Ovary (tissue), 9 donors: Measurements from ENCODE around the gene SLC6A18. TPM values are rescaled to one million over a fixed set of nuclear protein-coding genes. Genes with fewer than 3 reads are reported as not detected.

Source experiments
- DNase-seq, 5 donors: peaks; one replicate each; pipeline ENCODE4 v3.0.0-alpha.2; 2019 to 2020
- H3K27ac ChIP-seq, 2 donors: fragments of 200-600 bp; one replicate each; pipeline versions ENCODE4 v1.5.1 to v1.8.0; 2019 to 2022
- H3K27me3 ChIP-seq: fragments of 200-600 bp; one replicate; pipeline ENCODE4 v1.8.0; 2022
- H3K36me3 ChIP-seq: fragments of 200-600 bp; sonication (generic); one replicate; pipeline ENCODE4 v1.5.1; 2019
- H3K4me1 ChIP-seq: one replicate; pipeline ENCODE4 v1.8.1; 2013; ENCODE audit warnings: mild to moderate bottlenecking, moderate library complexity; ENCODE audit not compliant: insufficient read depth
- H3K4me3 ChIP-seq: fragments of 200-600 bp; sonication (generic); one replicate; pipeline ENCODE4 v1.5.1; 2017
- H3K9me3 ChIP-seq, 2 donors: fragments of 200-600 bp in 1 of 2; sonication (generic) in 1 of 2; one replicate each; pipeline versions ENCODE4 v1.5.1 to v1.8.1; 2013 to 2019; ENCODE audit warnings: mild to moderate bottlenecking in 1 of 2, moderate library complexity in 1 of 2
- CTCF ChIP-seq, 3 donors: fragments of 450-650 bp in 2 of 3; fragments of 200-600 bp in 1 of 3; IDR thresholded peaks; one replicate each; pipeline versions ENCODE4 v1.5.1 to v1.8.0; 2016 to 2022; ENCODE audit warnings: antibody characterized with exemption in 3 of 3, mild to moderate bottlenecking in 1 of 3
- EP300 ChIP-seq: sonication (generic); formaldehyde crosslinking; IDR thresholded peaks from one replicate; pipeline ENCODE4 v1.6.1; 2017; ENCODE audit warnings: antibody characterized with exemption
- POLR2A ChIP-seq: fragments of 450-650 bp; IDR thresholded peaks from one replicate; pipeline ENCODE4 v1.6.1; 2017; ENCODE audit warnings: antibody characterized with exemption, mild to moderate bottlenecking, moderate library complexity
- WGBS, 3 donors: extraction: QIAGEN DNeasy Blood & Tissue Kit in 1 of 3; methylation state at CpG; one replicate each; pipeline versions ENCODE4 v1.1.5 to v1.1.7; 2013 to 2017; 5-methylcytosine and 5-hydroxymethylcytosine counted together
- intact Hi-C, 4 donors: fragments of 100-400 bp; cut with DNase I; formaldehyde crosslinking; loops; one replicate each; pipeline versions ENCODE4 v1.11.0 to v1.15.1; 2022 to 2023
- polyA plus RNA-seq, 2 donors: library from polyadenylated mRNA; stranded (reverse); fragments of 200-250 nt in 1 of 2; fragments of 350-450 nt in 1 of 2; fragmentation: Illumina TruSeq in 1 of 2; extraction: RNeasy Lipid Tissue Mini Kit (QIAGEN cat#74804) in 1 of 2; gene quantifications; one replicate each; pipeline ENCODE4 v1.2.3, GENCODE V29; 2013 to 2014
- total RNA-seq, 7 donors: library from RNA; depleted of rRNA in 2 of 7; stranded (reverse); fragments of >200 nt in 2 of 7; fragmentation: NEBNext Ultra II Directional in 3 of 7; extraction: Animal tissue kit (Norgen Biotek cat#: 25700) in 3 of 7; gene quantifications; one replicate each; pipeline versions ENCODE4 v1.1.0 to v1.2.4, GENCODE V29; 2016 to 2023
- donor health status: DM: no; HTN: no; CAD: no; lungs with moderate emphysema.
- donor health status: DM: no; HTN: no; CAD: no.
- donor health status: Bipolar disorder and iron deficiency.
- donor health status: DM: yes; HTN: yes; CAD: no.
- donor health status: DM: no; HTN: no; CAD: no.
- donor health status: DM: yes; HTN: yes; CAD: no.

The SLC6A18 gene
- total and polyA plus RNA-seq, 9 donors: not detected

- no peaks in the 10 kb centered on the region for H3K4me1 ChIP-seq
- intact Hi-C loops: no loop called here
- H3K9me3 ChIP-seq: no peaks in the 10 kb centered on the region
- H3K4me3 ChIP-seq: no peak overlapping the region
- H3K36me3 ChIP-seq: no peaks in the 10 kb centered on the region
- H3K27me3 ChIP-seq: no peaks in the 10 kb centered on the region
- H3K27ac ChIP-seq: no peak overlapping the region
- DNase-seq: no peak
- no peak for TF ChIP-seq CTCF (IDR thresholded peaks at IDR 0.05)
- TF ChIP-seq EP300: no peak
- no peak for TF ChIP-seq POLR2A
- 56 to 60% (median 56%) methylated on average over 12 to 13 of the region's 13 CpGs for WGBS, 3 donors
Measured at GRCh38 chr5:1231354-1231905, 6.2 kb downstream of the SLC6A18 start.

GRCh38 chr5:1232780-1233179, 7.6 kb downstream of the SLC6A18 start:
- H3K36me3 ChIP-seq: no peaks in the 10 kb centered on the region
- no peak overlapping the region for H3K4me3 ChIP-seq
- intact Hi-C loops: no loop called here
- 86 to 90% (median 87%) methylated on average over 19 to 25 of the region's 25 CpGs for WGBS, 3 donors
- no peaks in the 10 kb centered on the region for H3K9me3 ChIP-seq
- no peaks in the 10 kb centered on the region for H3K27me3 ChIP-seq
- H3K4me1 ChIP-seq: no peaks in the 10 kb centered on the region
- H3K27ac ChIP-seq: no peak overlapping the region
- no peak for TF ChIP-seq POLR2A
- TF ChIP-seq CTCF (IDR thresholded peaks at IDR 0.05): no peak
- no peak for TF ChIP-seq EP300
- no peak for DNase-seq

GRCh38 chr5:1235379-1235778, 10.2 kb downstream of the SLC6A18 start:
- no peaks in the 10 kb centered on the region for H3K27me3 ChIP-seq
- H3K4me1 ChIP-seq: no peaks in the 10 kb centered on the region
- no peak for TF ChIP-seq CTCF (IDR thresholded peaks at IDR 0.05)
- TF ChIP-seq POLR2A: no peak
- no peak for TF ChIP-seq EP300
- no peak overlapping the region for H3K27ac ChIP-seq
- 59 to 75% (median 66%) methylated on average over 8 of the region's 8 CpGs for WGBS, 3 donors
- no peaks in the 10 kb centered on the region for H3K9me3 ChIP-seq
- no peak for DNase-seq
- intact Hi-C loops: no loop called here
- no peaks in the 10 kb centered on the region for H3K36me3 ChIP-seq
- no peak overlapping the region for H3K4me3 ChIP-seq

- intact Hi-C loops: no loop called here
- Histone ChIP-seq H3K4me3 (no peak overlapping the region), H3K27ac (no peak overlapping the region), H3K4me1 (no peaks in the 10 kb centered on the region), H3K9me3 (no peaks in the 10 kb centered on the region), H3K27me3 (no peaks in the 10 kb centered on the region), H3K36me3 (no peaks in the 10 kb centered on the region)
- 90 to 97% (median 92%) methylated on average over 1 of the region's 1 CpG for WGBS, 3 donors
- TF ChIP-seq CTCF (IDR thresholded peaks at IDR 0.05): no peak
- TF ChIP-seq EP300: no peak
- no peak for TF ChIP-seq POLR2A
- no peak for DNase-seq
Measured at GRCh38 chr5:1235838-1236237, 10.7 kb downstream of the SLC6A18 start.
